Mesenchymal stem cell (in vitro differentiated cells and primary cell): Measurements from ENCODE around the gene TBX1.
A peak's percentile ranks its signal among the peaks of the same experiment; 100 is the strongest.

Experiments
- DNase-seq: peaks from one replicate; pipeline ENCODE4 v3.0.0-alpha.2; 2013
- H2AFZ ChIP-seq: one replicate; pipeline ENCODE4 v1.6.1; 2013; ENCODE audit warnings: low read depth, mild to moderate bottlenecking, control low read depth, inconsistent platforms, low read length, moderate library complexity
- H2AK5ac ChIP-seq: 2 replicates; pipeline ENCODE4 v1.6.1; 2013; ENCODE audit warnings: low read length, moderate library complexity, mild to moderate bottlenecking, inconsistent platforms; ENCODE audit not compliant: severe bottlenecking
- H2BK120ac ChIP-seq: one replicate; pipeline ENCODE4 v1.6.1; 2013; ENCODE audit warnings: low read depth, mild to moderate bottlenecking, inconsistent platforms, low read length, moderate library complexity
- H2BK12ac ChIP-seq, 2 experiments: one replicate each; pipeline ENCODE4 v1.6.1; 2013; ENCODE audit warnings: inconsistent platforms in 2 of 2, low read length in 2 of 2, mild to moderate bottlenecking in 2 of 2, moderate library complexity in 2 of 2, control low read depth in 1 of 2
- H2BK15ac ChIP-seq: one replicate; pipeline ENCODE4 v1.6.1; 2013; ENCODE audit warnings: mild to moderate bottlenecking, low read depth, inconsistent platforms; ENCODE audit not compliant: poor library complexity, severe bottlenecking
- H2BK5ac ChIP-seq: 2 replicates; pipeline ENCODE4 v1.6.1; 2013; ENCODE audit warnings: low read depth, mild to moderate bottlenecking, low read length, control low read depth, inconsistent platforms; ENCODE audit not compliant: poor library complexity, severe bottlenecking
- H3K14ac ChIP-seq, 2 experiments: one replicate each; pipeline ENCODE4 v1.6.1; 2013; ENCODE audit warnings: inconsistent platforms in 2 of 2, low read length in 2 of 2, control low read depth in 1 of 2, mild to moderate bottlenecking in 1 of 2, moderate library complexity in 1 of 2
- H3K18ac ChIP-seq, 2 experiments: one replicate each; pipeline ENCODE4 v1.6.1; 2013; ENCODE audit warnings: inconsistent platforms in 2 of 2, low read length in 2 of 2, control low read depth in 1 of 2, low read depth in 1 of 2, mild to moderate bottlenecking in 1 of 2
- H3K23ac ChIP-seq, 2 experiments: one replicate each; pipeline ENCODE4 v1.6.1; 2013; ENCODE audit warnings: inconsistent platforms in 2 of 2, low read length in 2 of 2, mild to moderate bottlenecking in 2 of 2, moderate library complexity in 2 of 2, control low read depth in 1 of 2
- H3K27ac ChIP-seq: 2 replicates; pipeline ENCODE4 v1.5.1; 2013; ENCODE audit warnings: mild to moderate bottlenecking, moderate library complexity, low read length, control low read depth, inconsistent platforms; ENCODE audit not compliant: poor library complexity, severe bottlenecking
- H3K27me3 ChIP-seq, 2 experiments: 2 replicates each; pipeline versions ENCODE4 v1.6.1 to v1.7.0; 2013; ENCODE audit warnings: low read length in 2 of 2, mild to moderate bottlenecking in 2 of 2, moderate library complexity in 2 of 2, control low read depth in 1 of 2, inconsistent platforms in 1 of 2; ENCODE audit not compliant: control insufficient read depth in 1 of 2, insufficient read depth in 1 of 2
- H3K36me3 ChIP-seq, 2 experiments: 2 replicates each; pipeline versions ENCODE4 v1.6.1 to v1.7.0; 2013; ENCODE audit warnings: low read length in 2 of 2, control low read depth in 1 of 2, inconsistent platforms in 1 of 2, low read depth in 1 of 2, mild to moderate bottlenecking in 1 of 2; ENCODE audit not compliant: insufficient read depth in 2 of 2, control insufficient read depth in 1 of 2
- H3K4ac ChIP-seq, 2 experiments: one replicate each; pipeline ENCODE4 v1.6.1; 2013; ENCODE audit warnings: inconsistent platforms in 2 of 2, low read length in 2 of 2, mild to moderate bottlenecking in 2 of 2, moderate library complexity in 2 of 2, control low read depth in 1 of 2, low read depth in 1 of 2
- H3K4me1 ChIP-seq: 2 replicates; pipeline ENCODE4 v1.6.1; 2013; ENCODE audit warnings: low read depth, low read length, control low read depth; ENCODE audit not compliant: control insufficient read depth, insufficient read depth
- H3K4me2 ChIP-seq: 2 replicates; pipeline ENCODE4 v1.6.1; 2013; ENCODE audit warnings: low read length, mild to moderate bottlenecking, inconsistent platforms; ENCODE audit not compliant: poor library complexity, severe bottlenecking
- H3K4me3 ChIP-seq, 2 experiments: 2 replicates each; pipeline versions ENCODE4 v1.5.1 to v1.7.0; 2013; ENCODE audit warnings: low read length in 2 of 2, mild to moderate bottlenecking in 2 of 2, control low read depth in 1 of 2, low read depth in 1 of 2; ENCODE audit not compliant: insufficient read depth in 1 of 2
- H3K79me1 ChIP-seq: replicated peaks from 2 replicates; pipeline ENCODE4 v1.6.1; 2013; ENCODE audit warnings: mild to moderate bottlenecking, control low read depth, low read length, inconsistent platforms; ENCODE audit not compliant: poor library complexity, severe bottlenecking
- H3K9ac ChIP-seq: 2 replicates; pipeline ENCODE4 v1.7.0; 2013; ENCODE audit warnings: mild to moderate bottlenecking, low read length, moderate library complexity
- H3K9me3 ChIP-seq: 2 replicates; pipeline ENCODE4 v1.7.0; 2013; ENCODE audit warnings: mild to moderate bottlenecking, low read length; ENCODE audit not compliant: control insufficient read depth
- H4K8ac ChIP-seq: one replicate; pipeline ENCODE4 v1.6.1; 2013; ENCODE audit warnings: inconsistent platforms, mild to moderate bottlenecking, low read length, moderate library complexity
- H4K91ac ChIP-seq: one replicate; pipeline ENCODE4 v1.6.1; 2013; ENCODE audit warnings: mild to moderate bottlenecking, low read length, inconsistent platforms
- WGBS: methylation state at CpG from one replicate; pipeline ENCODE4 v1.1.7; 2013; ENCODE audit warnings: mixed read lengths; 5-methylcytosine and 5-hydroxymethylcytosine counted together

TBX1 gene

DNA sequence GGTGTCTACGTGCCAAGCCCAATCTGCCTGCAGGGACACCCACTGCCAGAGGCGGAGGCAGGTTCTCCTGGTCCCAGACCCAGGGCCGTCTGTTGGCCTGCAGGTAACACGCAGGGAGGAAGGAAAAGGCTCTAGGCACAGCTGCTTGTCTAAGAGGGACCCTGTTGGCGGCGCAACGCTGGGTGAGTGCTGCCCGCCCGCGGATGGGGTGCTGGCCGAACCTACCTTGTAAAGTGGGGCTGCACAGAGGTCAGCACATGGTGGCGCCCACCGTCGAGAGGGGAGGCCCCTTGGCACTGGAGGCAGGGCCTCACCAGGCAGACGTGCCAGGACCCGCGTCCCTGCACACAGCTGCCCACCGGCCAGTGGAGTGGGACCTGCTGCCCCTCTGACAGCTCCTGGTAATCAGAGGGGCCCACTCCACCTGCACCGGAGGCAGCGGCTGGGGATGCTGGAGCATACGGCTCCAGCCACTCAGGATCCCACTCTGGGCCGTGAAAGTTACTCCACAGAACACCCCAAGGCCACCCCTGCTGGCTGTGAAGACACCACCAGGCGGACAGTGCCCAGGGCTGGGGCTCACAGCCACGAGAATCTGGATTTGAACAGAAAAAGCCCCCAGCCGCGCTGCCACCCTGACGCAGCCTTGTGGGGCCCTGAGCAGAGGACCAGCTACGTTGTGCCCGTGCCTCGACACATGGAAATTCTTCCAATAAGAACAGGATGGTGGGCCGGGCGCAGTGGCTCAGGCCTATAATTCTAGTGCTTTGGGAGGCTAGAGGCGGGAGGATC lies 24.0 kb downstream of the TBX1 start:
- Histone ChIP-seq H3K14ac (no peak overlapping the region), H3K23ac (no peak overlapping the region), H2AFZ (no peak overlapping the region), H4K8ac (no peak overlapping the region), H3K4me2 (no peak overlapping the region), H2BK15ac (no peak overlapping the region), H3K9ac (no peak overlapping the region), H3K79me1 (no peaks in the 10 kb centered on the region), H3K36me3 (peaks cover 0 to 25% of the 10 kb centered on the region in 2 experiments), H2BK12ac (no peak overlapping the region), H3K27ac (no peak overlapping the region), H3K4me1 (no peaks in the 10 kb centered on the region), H3K4me3 (no peak overlapping the region), H3K18ac (no peak overlapping the region), H2BK5ac (no peak overlapping the region), H2BK120ac (no peak overlapping the region), H2AK5ac (no peak overlapping the region), H3K9me3 (peaks cover 14% of the 10 kb centered on the region), H3K4ac (no peak overlapping the region), H3K27me3 (peaks cover 8 to 18% of the 10 kb centered on the region in 2 experiments), H4K91ac (peak overlapping the region; percentile 76)
- 93% methylated on average over 33 of the region's 33 CpGs for WGBS
- no peak for DNase-seq

DNA sequence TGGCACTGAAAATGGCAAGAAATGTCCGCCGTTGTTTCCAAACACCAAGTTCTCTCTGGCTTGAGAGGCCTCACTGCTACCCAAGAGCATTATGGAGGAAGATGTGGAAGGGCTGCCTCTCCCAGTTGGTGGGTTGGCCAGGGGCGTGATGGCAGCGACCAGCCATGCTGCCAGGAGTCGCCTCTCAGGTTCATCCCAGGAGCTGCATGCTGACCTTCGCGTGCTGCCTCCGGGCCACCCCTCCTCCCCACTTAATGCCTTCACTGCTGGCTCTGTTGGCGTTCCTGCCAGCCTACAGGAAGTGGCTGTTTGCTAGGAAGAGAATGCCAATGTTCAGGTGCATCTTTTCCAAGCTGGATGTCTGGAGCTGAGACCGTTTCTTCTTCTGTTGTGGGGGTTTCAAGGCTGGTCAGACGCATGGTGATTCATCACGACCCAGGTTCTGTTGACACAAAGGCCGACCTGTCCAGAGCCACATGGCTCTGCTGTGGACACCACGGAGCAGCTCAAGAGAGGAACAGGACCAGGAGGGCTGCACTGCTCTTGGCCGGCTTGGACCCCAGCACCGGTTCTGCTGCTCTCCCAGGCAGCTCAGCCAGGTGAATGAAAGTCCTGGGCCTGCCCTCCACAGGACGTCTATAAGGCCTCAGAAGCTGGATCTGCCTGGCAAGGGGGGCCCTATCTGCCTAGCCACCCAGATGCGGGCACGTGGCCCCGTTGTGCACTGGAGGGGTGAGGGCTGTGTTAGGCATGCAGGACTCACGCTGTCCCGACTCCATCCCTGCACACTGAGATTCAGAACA lies 25.1 kb downstream of the TBX1 start:
- no peak for DNase-seq
- H3K9me3 ChIP-seq, result peaks cover 14% of the 10 kb centered on the region
- peaks cover 6 to 14% of the 10 kb centered on the region in 2 experiments for H3K27me3 ChIP-seq
- no peak overlapping the region for H2BK12ac ChIP-seq
- H3K4ac ChIP-seq, result no peak overlapping the region
- no peak overlapping the region for H2BK15ac ChIP-seq
- no peak overlapping the region for H3K4me3 ChIP-seq
- no peak overlapping the region for H3K14ac ChIP-seq
- no peak overlapping the region for H2BK120ac ChIP-seq
- H2AK5ac ChIP-seq, result no peak overlapping the region
- no peak overlapping the region for H3K27ac ChIP-seq
- H3K23ac ChIP-seq, result no peak overlapping the region
- no peak overlapping the region for H4K8ac ChIP-seq
- peaks cover 0 to 25% of the 10 kb centered on the region in 2 experiments for H3K36me3 ChIP-seq
- H3K18ac ChIP-seq, result no peak overlapping the region
- H3K9ac ChIP-seq, result no peak overlapping the region
- no peaks in the 10 kb centered on the region for H3K79me1 ChIP-seq
- H4K91ac ChIP-seq, result peak overlapping the region; percentile 36
- no peak overlapping the region for H3K4me2 ChIP-seq
- H3K4me1 ChIP-seq, result no peaks in the 10 kb centered on the region
- no peak overlapping the region for H2BK5ac ChIP-seq
- 90% methylated on average over 16 of the region's 22 CpGs for WGBS
- no peak overlapping the region for H2AFZ ChIP-seq

GRCh38 chr22:19786264-19786585 lies 25.6 kb downstream of the TBX1 start:
- H3K9me3 ChIP-seq, result peaks cover 14% of the 10 kb centered on the region
- H3K4ac ChIP-seq, result no peak overlapping the region
- H3K79me1 ChIP-seq, result no peaks in the 10 kb centered on the region
- no peaks in the 10 kb centered on the region for H3K4me1 ChIP-seq
- H4K91ac ChIP-seq, result no peak overlapping the region
- no peak overlapping the region for H3K23ac ChIP-seq
- H3K4me3 ChIP-seq, result no peak overlapping the region
- peaks cover 0 to 25% of the 10 kb centered on the region in 2 experiments for H3K36me3 ChIP-seq
- no peak overlapping the region for H2BK5ac ChIP-seq
- WGBS, result 87% methylated on average over 6 of the region's 6 CpGs
- DNase-seq, result no peak
- no peak overlapping the region for H2BK12ac ChIP-seq
- no peak overlapping the region for H3K27ac ChIP-seq
- H2BK15ac ChIP-seq, result no peak overlapping the region
- H3K14ac ChIP-seq, result no peak overlapping the region
- no peak overlapping the region for H3K18ac ChIP-seq
- no peak overlapping the region for H2AK5ac ChIP-seq
- H2BK120ac ChIP-seq, result no peak overlapping the region
- no peak overlapping the region for H2AFZ ChIP-seq
- H3K9ac ChIP-seq, result no peak overlapping the region
- peaks cover 6 to 14% of the 10 kb centered on the region in 2 experiments for H3K27me3 ChIP-seq
- H3K4me2 ChIP-seq, result no peak overlapping the region
- H4K8ac ChIP-seq, result no peak overlapping the region
